Limb (tissue), 2 donors: Measurements from ENCODE around the gene SSRP1.

Source experiments
- DNase-seq, 2 donors: peaks; one replicate each; pipeline ENCODE4 v3.0.0-alpha.2; 2016; ENCODE audit errors: extremely low spot score in 2 of 2

The SSRP1 gene

GRCh38 chr11:57318178-57318577 is 17.5 kb downstream of the SSRP1 start:
- peak in 1 of 2 donors; percentile 82 for DNase-seq

- DNase-seq: no peak
Observed at GRCh38 chr11:57316017-57316416, 19.7 kb downstream of the SSRP1 start.

GRCh38 chr11:57315491-57315890 is 20.2 kb downstream of the SSRP1 start:
- DNase-seq: no peak

- DNase-seq: no peak
Observed at GRCh38 chr11:57314221-57314973, 21.3 kb downstream of the SSRP1 start.

- DNase-seq: no peak
Observed at GRCh38 chr11:57313788-57314135, 21.9 kb downstream of the SSRP1 start.

GRCh38 chr11:57313071-57313787 is 22.5 kb downstream of the SSRP1 start:
- no peak for DNase-seq

GRCh38 chr11:57312511-57313021 is 23.1 kb downstream of the SSRP1 start:
- no peak for DNase-seq

GRCh38 chr11:57311109-57311936 is 24.4 kb downstream of the SSRP1 start:
- peak; percentile 72 to 82 for DNase-seq

- DNase-seq: no peak
Observed at GRCh38 chr11:57310630-57311086, 25.0 kb downstream of the SSRP1 start.

GRCh38 chr11:57310091-57310490 is 25.6 kb downstream of the SSRP1 start:
- DNase-seq: no peak

GRCh38 chr11:57309106-57310059 is 26.3 kb downstream of the SSRP1 start:
- no peak for DNase-seq

- DNase-seq: no peak
Observed at GRCh38 chr11:57308426-57309060, 27.1 kb downstream of the SSRP1 start.

GRCh38 chr11:57307666-57308270 is 27.9 kb downstream of the SSRP1 start:
- no peak for DNase-seq

- no peak for DNase-seq
Observed at GRCh38 chr11:57306940-57307565, 28.6 kb downstream of the SSRP1 start.

- DNase-seq: peak in 1 of 2 donors; percentile 31
Observed at GRCh38 chr11:57306161-57306876, 29.4 kb downstream of the SSRP1 start.

GRCh38 chr11:57305523-57305922 is 30.2 kb downstream of the SSRP1 start:
- DNase-seq: no peak

GRCh38 chr11:57303990-57304579 is 31.6 kb downstream of the SSRP1 start:
- DNase-seq: no peak

GRCh38 chr11:57303280-57303989 is 32.3 kb downstream of the SSRP1 start:
- no peak for DNase-seq
